ENCODE data around the gene KMO. TPM values are rescaled to one million over a fixed set of nuclear protein-coding genes. Genes with fewer than 3 reads are reported as not detected.

The KMO gene
- total RNA-seq, 1 donor, result not detected

GRCh38 chr1:241630476-241630875 lies 98.3 kb downstream of the KMO start:
- DNase-seq (ENCODE audit: low read depth), result no peak
- H3K4me3 ChIP-seq (ENCODE audit: low read depth, low read length), result no peak overlapping the region
- TF ChIP-seq CTCF (IDR thresholded peaks at IDR 0.05; ENCODE audit: insufficient read depth, low read length), result no peak

GRCh38 chr1:241630899-241631298 lies 98.7 kb downstream of the KMO start:
- DNase-seq (ENCODE audit: low read depth), result no peak
- no peak for TF ChIP-seq CTCF (IDR thresholded peaks at IDR 0.05; ENCODE audit: insufficient read depth, low read length)
- H3K4me3 ChIP-seq (ENCODE audit: low read depth, low read length), result no peak overlapping the region

GRCh38 chr1:241631674-241632073 lies 99.5 kb downstream of the KMO start:
- no peak for TF ChIP-seq CTCF (IDR thresholded peaks at IDR 0.05; ENCODE audit: insufficient read depth, low read length)
- H3K4me3 ChIP-seq (ENCODE audit: low read depth, low read length), result no peak overlapping the region
- no peak for DNase-seq (ENCODE audit: low read depth)

- H3K4me3 ChIP-seq (ENCODE audit: low read depth, low read length), result no peak overlapping the region
- no peak for TF ChIP-seq CTCF (IDR thresholded peaks at IDR 0.05; ENCODE audit: insufficient read depth, low read length)
- no peak for DNase-seq (ENCODE audit: low read depth)
Observed at GRCh38 chr1:241632987-241633386, 100.8 kb downstream of the KMO start.

- TF ChIP-seq CTCF (IDR thresholded peaks at IDR 0.05; ENCODE audit: insufficient read depth, low read length), result no peak
- H3K4me3 ChIP-seq (ENCODE audit: low read depth, low read length), result no peak overlapping the region
Observed at GRCh38 chr1:241635556-241636152, 103.5 kb downstream of the KMO start.

GRCh38 chr1:241636291-241636690 lies 104.1 kb downstream of the KMO start:
- TF ChIP-seq CTCF (IDR thresholded peaks at IDR 0.05; ENCODE audit: insufficient read depth, low read length), result no peak
- no peak overlapping the region for H3K4me3 ChIP-seq (ENCODE audit: low read depth, low read length)
- DNase-seq (ENCODE audit: low read depth), result no peak

More at GRCh38 chr1:241635556-241636152, 103.5 kb downstream of the KMO start:
- DNase-seq (ENCODE audit: low read depth), result no peak

GRCh38 chr1:241637046-241637590 lies 104.9 kb downstream of the KMO start:
- no peak for TF ChIP-seq CTCF (IDR thresholded peaks at IDR 0.05; ENCODE audit: insufficient read depth, low read length)
- DNase-seq (ENCODE audit: low read depth), result no peak
- no peak overlapping the region for H3K4me3 ChIP-seq (ENCODE audit: low read depth, low read length)

Data from fibroblast of the aortic adventitia (primary cell).